HepG2 (cell line): ENCODE data around the gene INTS1. TPM values are rescaled to one million over a fixed set of nuclear protein-coding genes. Genes with fewer than 3 reads are reported as not detected.

ENCODE experiments used
- ATAC-seq: fragments of 200-7000 bp; cut with Tn5 transposase; 3 replicates; pipeline ENCODE4 v1.9.1; 2020; ENCODE audit warnings: mild to moderate bottlenecking, moderate library complexity
- BruUV-seq: library from RNA; stranded (reverse); fragments of 400-500 nt; replicated peaks from 2 replicates; lab custom pipeline; 2021; lab: Mats Ljungman, UMichigan
- CTCF ChIA-PET: fragments of 300-600 bp; formaldehyde crosslinking; extraction: SDS; loops from one replicate; lab custom pipeline; 2021; ENCODE audit warnings: low total read pairs, inconsistent platforms, low intra/inter-chr PET ratio; lab: Yijun Ruan, JAX
- POLR2A ChIA-PET: fragments of 350-600 bp; sonication (Branson Sonifier 250); formaldehyde crosslinking; loops from one replicate; lab custom pipeline; 2020; ENCODE audit warnings: antibody characterized with exemption, inconsistent platforms; lab: Yijun Ruan, JAX
- DNase-seq: peaks from one replicate; pipeline ENCODE4 v3.0.0-alpha.2; 2015; ENCODE audit warnings: low spot score
- FAIRE-seq: peaks from 3 replicates; lab custom pipeline; 2011; peaks lifted over from hg19 to GRCh38; lab: Jason Lieb, UNC
- H2AFZ ChIP-seq: one replicate; pipeline ENCODE4 v1.6.1; 2011; ENCODE audit warnings: low read length, inconsistent platforms
- H3K27ac ChIP-seq: fragments of 300-600 bp; 3 replicates; pipeline ENCODE4 v1.8.0; 2011; ENCODE audit warnings: mixed run types, mild to moderate bottlenecking, mixed read lengths, low read length, inconsistent platforms; ENCODE audit not compliant: insufficient read depth; ENCODE audit errors: extremely low read length
- H3K27me3 ChIP-seq, 2 experiments: fragments of 200-600 bp in 1 of 2; 2 replicates in 1 of 2; 3 replicates in 1 of 2; pipeline versions ENCODE4 v1.6.0 to v1.8.0; 2011; ENCODE audit warnings: low read length in 2 of 2, mild to moderate bottlenecking in 2 of 2, moderate library complexity in 2 of 2, inconsistent platforms in 1 of 2; ENCODE audit not compliant: insufficient read depth in 2 of 2, control insufficient read depth in 1 of 2
- H3K36me3 ChIP-seq, 2 experiments: fragments of 200-600 bp in 1 of 2; replicated peaks in 1 of 2; 2 replicates in 1 of 2; 3 replicates in 1 of 2; pipeline versions ENCODE4 v1.5.1 to v1.8.0; 2011; ENCODE audit warnings: low read length in 2 of 2, inconsistent platforms in 1 of 2; ENCODE audit not compliant: insufficient read depth in 2 of 2, control insufficient read depth in 1 of 2
- H3K4me1 ChIP-seq: 2 replicates; pipeline ENCODE4 v1.5.1; 2012; ENCODE audit warnings: low read length, inconsistent platforms; ENCODE audit not compliant: insufficient read depth
- H3K4me2 ChIP-seq: 2 replicates; pipeline ENCODE4 v1.6.0; 2011; ENCODE audit warnings: low read depth, low read length, inconsistent platforms
- H3K4me3 ChIP-seq, 3 experiments: fragments of 200-600 bp in 1 of 3; sonication (generic), shearing (Covaris generic) in 1 of 3; replicated peaks in 1 of 3; 2 replicates each; pipeline ENCODE4 v1.5.1; 2011 to 2016; ENCODE audit warnings: low read length in 3 of 3, inconsistent platforms in 2 of 3, low read depth in 2 of 3, mild to moderate bottlenecking in 2 of 3, control low read depth in 1 of 3, mixed read lengths in 1 of 3; ENCODE audit not compliant: insufficient read depth in 1 of 3
- H3K79me2 ChIP-seq: one replicate; pipeline ENCODE4 v1.6.1; 2011; ENCODE audit warnings: low read length, inconsistent platforms; ENCODE audit not compliant: insufficient read depth
- H3K9ac ChIP-seq: 2 replicates; pipeline ENCODE4 v1.6.0; 2011; ENCODE audit warnings: mild to moderate bottlenecking, low read depth, low read length, inconsistent platforms; ENCODE audit not compliant: insufficient read depth
- H3K9me3 ChIP-seq: 2 replicates; pipeline ENCODE4 v1.5.1; 2012; ENCODE audit warnings: mild to moderate bottlenecking, low read length
- H4K20me1 ChIP-seq: 2 replicates; pipeline ENCODE4 v1.6.0; 2011; ENCODE audit warnings: inconsistent platforms, mild to moderate bottlenecking, low read length, moderate library complexity; ENCODE audit not compliant: insufficient read depth
- HNRNPL ChIP-seq: fragments of 200-400 bp; formaldehyde crosslinking; IDR thresholded peaks from 2 replicates; pipeline ENCODE4 v1.6.1; 2017; ENCODE audit warnings: mild to moderate bottlenecking, low read depth, low read length
- JARID2 ChIP-seq: sonication (generic); formaldehyde crosslinking; IDR thresholded peaks from 2 replicates; pipeline ENCODE4 v1.8.1; 2023; ENCODE audit warnings: missing genetic modification reagents, inconsistent platforms; ENCODE audit not compliant: insufficient replicate concordance
- KLF11 ChIP-seq: IDR thresholded peaks from 2 replicates; pipeline ENCODE4 v1.6.1; 2016; ENCODE audit warnings: missing compliant biosample characterization
- NBN ChIP-seq: fragments of 450-650 bp; conservative IDR thresholded peaks from 2 replicates; pipeline ENCODE4 v1.6.1; 2017
- NFE2 ChIP-seq: sonication (generic); formaldehyde crosslinking; IDR thresholded peaks from 2 replicates; pipeline ENCODE4 v1.4.0; 2020; ENCODE audit warnings: missing genetic modification reagents
- SOX5 ChIP-seq: IDR thresholded peaks from 2 replicates; pipeline ENCODE4 v1.6.1; 2016; ENCODE audit warnings: borderline replicate concordance
- SP1 ChIP-seq, 2 experiments: fragments of 450-650 bp in 1 of 2; sonication (generic) in 1 of 2; formaldehyde crosslinking in 1 of 2; IDR thresholded peaks; 2 replicates each; pipeline versions ENCODE4 v1.4.0 to v1.6.1; 2016 to 2020; ENCODE audit warnings: missing genetic modification reagents in 1 of 2
- SRSF9 ChIP-seq: fragments of 200-400 bp; formaldehyde crosslinking; IDR thresholded peaks from 2 replicates; pipeline ENCODE4 v1.6.1; 2018; ENCODE audit warnings: borderline replicate concordance, mild to moderate bottlenecking, low read depth, low read length; ENCODE audit not compliant: insufficient read depth, poor library complexity, severe bottlenecking
- ZMYM4 ChIP-seq: sonication (generic); formaldehyde crosslinking; IDR thresholded peaks from 2 replicates; pipeline ENCODE4 v1.8.1; 2023; ENCODE audit warnings: mild to moderate bottlenecking, missing genetic modification reagents
- ZNF746 ChIP-seq: sonication (generic); formaldehyde crosslinking; IDR thresholded peaks from 2 replicates; pipeline ENCODE4 v1.8.0; 2022; ENCODE audit warnings: mild to moderate bottlenecking, missing genetic modification reagents
- WGBS: methylation state at CpG from one replicate; pipeline ENCODE4 v1.1.6; 2017; ENCODE audit warnings: low lambda C conversion rate; 5-methylcytosine and 5-hydroxymethylcytosine counted together
- in situ Hi-C: cut with HindIII; loops from 2 replicates; pipeline ENCODE4 v1.10.0; 2017; ENCODE audit warnings: low pct_unique_long_range_greater_than_20kb; ENCODE audit not compliant: extremely low pct_ligation_motif_present
- intact Hi-C: fragments of 100-400 bp; cut with micrococcal nuclease; formaldehyde crosslinking; loops from one replicate; pipeline ENCODE4 v1.10.0; 2022; ENCODE audit not compliant: unreplicated experiment
- polyA plus RNA-seq, 8 experiments: library from polyadenylated mRNA; depleted of rRNA in 3 of 8; stranded (reverse) in 7 of 8; unstranded in 1 of 8; fragments of >200 nt; fragmentation: Illumina TruSeq in 4 of 8; extraction: Trizol in 4 of 8; gene quantifications; 2 replicates each; pipeline versions ENCODE4 v1.2.1 to v1.2.3, GENCODE V29; 2011 to 2016; ENCODE audit warnings: low read depth in 4 of 8, missing spikeins in 1 of 8, mixed read lengths in 1 of 8; ENCODE audit not compliant: insufficient read depth in 1 of 8
- total RNA-seq, 5 experiments: library from RNA; depleted of rRNA; stranded (reverse); fragments of >200 nt; fragmentation: Illumina TruSeq; extraction: Trizol; gene quantifications; 2 replicates each; pipeline ENCODE4 v1.2.3, GENCODE V29; 2016; ENCODE audit warnings: low read depth in 1 of 5
- TF ChIP-seq, protein P1 (sequence below): sonication (generic); formaldehyde crosslinking; IDR thresholded peaks from 2 replicates; pipeline ENCODE4 v1.4.0; 2020; ENCODE audit warnings: missing genetic modification reagents
- TF ChIP-seq, protein P2 (sequence below): sonication (generic); formaldehyde crosslinking; IDR thresholded peaks from 2 replicates; pipeline ENCODE4 v1.8.1; 2023; ENCODE audit warnings: mild to moderate bottlenecking, missing genetic modification reagents, borderline replicate concordance

Gene INTS1
- total and polyA plus RNA-seq, 2 of the 13 experiments (the other 11 are each of a cell fraction or from before 2014, with no cell fraction given) = 13.7 to 29.0 TPM

DNA sequence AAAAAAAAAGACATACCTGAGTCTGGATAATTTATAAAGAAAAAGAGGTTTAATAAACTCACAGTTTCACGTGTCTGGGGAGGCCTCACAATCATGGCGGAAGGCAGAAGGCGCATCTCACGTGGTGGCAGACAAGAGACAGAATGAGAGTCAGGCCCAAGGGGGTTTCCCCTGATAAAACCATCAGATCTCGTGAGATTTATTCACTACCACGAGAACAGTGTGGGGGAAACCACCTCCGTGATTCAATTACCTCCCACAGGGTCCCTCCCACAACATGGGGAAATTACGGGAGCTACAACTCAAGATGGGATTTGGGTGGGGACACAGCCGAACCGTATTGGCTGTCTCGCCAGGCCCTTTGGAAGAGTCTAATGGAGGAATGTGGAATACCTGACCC is 17.3 kb upstream of the INTS1 start:
- peaks cover 60% of the 10 kb centered on the region for H3K4me1 ChIP-seq
- no peaks in the 10 kb centered on the region for H3K36me3 ChIP-seq
- ChIA-PET POLR2A (no interaction called here), CTCF (no interaction called here)
- FAIRE-seq (no peak), ATAC-seq (no peak), DNase-seq (no peak)
- H3K79me2 ChIP-seq = no peaks in the 10 kb centered on the region
- H3K9me3 ChIP-seq = no peaks in the 10 kb centered on the region
- no peak overlapping the region for H2AFZ ChIP-seq
- TF ChIP-seq SP1 (IDR thresholded peaks at IDR 0.05) (no peak), SP1 (CRISPR knock-in tag; IDR thresholded peaks at IDR 0.05) (no peak), JARID2 (no peak), KLF11 (CRISPR knock-in tag) (no peak), ZNF746 (CRISPR knock-in tag) (no peak), NFE2 (CRISPR knock-in tag) (no peak), SRSF9 (no peak), NBN (no peak), SOX5 (no peak), HNRNPL (no peak), ZMYM4 (no peak)
- TF ChIP-seq, protein P1, sequence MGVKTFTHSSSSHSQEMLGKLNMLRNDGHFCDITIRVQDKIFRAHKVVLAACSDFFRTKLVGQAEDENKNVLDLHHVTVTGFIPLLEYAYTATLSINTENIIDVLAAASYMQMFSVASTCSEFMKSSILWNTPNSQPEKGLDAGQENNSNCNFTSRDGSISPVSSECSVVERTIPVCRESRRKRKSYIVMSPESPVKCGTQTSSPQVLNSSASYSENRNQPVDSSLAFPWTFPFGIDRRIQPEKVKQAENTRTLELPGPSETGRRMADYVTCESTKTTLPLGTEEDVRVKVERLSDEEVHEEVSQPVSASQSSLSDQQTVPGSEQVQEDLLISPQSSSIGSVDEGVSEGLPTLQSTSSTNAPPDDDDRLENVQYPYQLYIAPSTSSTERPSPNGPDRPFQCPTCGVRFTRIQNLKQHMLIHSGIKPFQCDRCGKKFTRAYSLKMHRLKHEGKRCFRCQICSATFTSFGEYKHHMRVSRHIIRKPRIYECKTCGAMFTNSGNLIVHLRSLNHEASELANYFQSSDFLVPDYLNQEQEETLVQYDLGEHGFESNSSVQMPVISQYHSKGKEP = no peak
- TF ChIP-seq, protein P2, sequence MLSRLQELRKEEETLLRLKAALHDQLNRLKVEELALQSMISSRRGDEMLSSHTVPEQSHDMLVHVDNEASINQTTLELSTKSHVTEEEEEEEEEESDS = no peak
- intact Hi-C loops = loop anchor here (2.0 to 5.0 kb wide), 2 partner anchors 15 to 36 kb away; partner anchors contain the start of gene TMEM184A
- BruUV-seq = no TSS peak
- in situ Hi-C loops = no loop called here
- WGBS = 86% methylated on average over 11 of the region's 11 CpGs
- H3K27me3 ChIP-seq = peaks cover 0 to 18% of the 10 kb centered on the region in 2 experiments; a peak in 4 of 5 replicates
- no peak overlapping the region for H3K4me2 ChIP-seq
- no peak overlapping the region for H3K4me3 ChIP-seq
- H4K20me1 ChIP-seq = no peaks in the 10 kb centered on the region
- no peak overlapping the region for H3K9ac ChIP-seq
- no peak overlapping the region for H3K27ac ChIP-seq
